HG03139 (cell line): ENCODE measurements around the gene TBL1XR1.
"Not testable (repeated sequence)": the region's sequence is repeated elsewhere in the genome, so short reads cannot be mapped to it uniquely, and the experiment has no call there.

Source experiments
- ATAC-seq: cut with Tn5 transposase; IDR thresholded peaks from one replicate; pipeline ENCODE4 v1.9.1; 2021; ENCODE audit not compliant: unreplicated experiment

TBL1XR1 gene

GRCh38 chr3:177035676-177036075 lies 161.6 kb downstream of the TBL1XR1 start:
- no peak for ATAC-seq

- ATAC-seq: no peak
Measured at GRCh38 chr3:177034832-177035475, 162.3 kb downstream of the TBL1XR1 start.

GRCh38 chr3:177026505-177027277 lies 170.6 kb downstream of the TBL1XR1 start:
- ATAC-seq: no peak

GRCh38 chr3:177015881-177016280 lies 181.4 kb downstream of the TBL1XR1 start:
- no peak for ATAC-seq

DNA sequence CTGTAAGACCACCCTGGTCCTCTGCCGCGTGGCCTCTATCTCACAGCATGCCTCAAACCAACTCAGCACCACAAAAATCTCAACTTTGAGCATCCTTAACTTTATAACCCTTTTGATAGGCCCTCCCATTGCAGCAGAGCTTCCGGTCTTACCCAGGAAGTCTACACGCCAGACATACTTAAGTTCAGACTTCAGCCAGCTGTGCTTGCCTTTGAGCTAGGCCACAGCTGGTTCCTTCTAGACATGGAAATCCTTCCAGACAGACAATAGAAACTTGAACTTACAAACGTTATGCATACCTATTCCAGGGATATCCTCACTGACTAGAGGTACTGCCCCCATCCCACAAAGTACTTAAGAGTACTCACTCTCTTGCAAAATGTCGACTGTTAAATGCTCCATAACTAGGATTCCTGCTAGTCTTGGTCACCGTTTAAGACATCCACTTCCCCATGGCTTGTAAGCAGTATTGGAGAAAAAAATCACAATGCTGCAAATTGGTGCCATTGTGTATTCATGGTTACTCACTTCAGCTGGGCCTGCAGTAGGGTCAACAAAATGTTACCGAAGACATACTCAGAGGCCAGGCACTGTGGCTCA lies 183.5 kb downstream of the TBL1XR1 start:
- no peak for ATAC-seq

GRCh38 chr3:177005718-177006405 lies 191.4 kb downstream of the TBL1XR1 start:
- no peak for ATAC-seq

DNA sequence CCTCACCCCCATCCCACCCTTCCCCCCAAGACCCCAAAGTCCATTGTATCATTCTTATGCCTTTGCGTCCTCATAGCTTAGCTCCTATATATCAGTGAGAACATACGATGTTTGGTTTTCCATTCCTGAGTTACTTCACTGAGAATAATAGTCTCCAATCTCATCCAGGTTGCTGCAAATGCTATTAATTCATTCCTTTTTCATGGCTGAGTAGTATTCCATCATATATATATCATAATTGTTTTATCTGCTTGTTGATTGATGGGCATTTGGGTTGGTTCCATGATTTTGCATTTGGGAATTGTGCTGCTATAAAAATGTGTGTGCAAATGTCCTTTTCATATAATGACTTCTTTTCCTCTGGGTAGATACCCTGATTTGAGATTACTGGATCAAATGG lies 197.1 kb downstream of the TBL1XR1 start:
- not testable (repeated sequence) for ATAC-seq

DNA sequence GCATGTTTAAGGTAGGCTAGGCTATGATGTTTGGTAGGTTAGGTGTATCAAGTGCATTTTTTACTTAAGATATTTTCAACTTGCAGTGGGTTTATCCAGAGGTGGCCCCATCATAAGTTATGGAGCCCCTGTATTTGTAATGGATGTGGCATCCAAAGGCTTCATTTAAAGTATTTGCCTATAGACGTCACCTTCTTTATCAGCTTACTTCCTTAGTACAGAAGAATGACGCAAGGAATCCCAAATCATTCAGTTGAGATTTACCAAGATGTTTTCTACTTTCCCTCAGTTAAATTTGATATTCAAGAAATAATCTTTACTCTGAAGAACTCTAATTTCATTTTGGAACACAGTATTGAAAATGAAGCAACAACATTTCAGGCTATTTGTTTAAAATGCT lies 201.3 kb downstream of the TBL1XR1 start:
- no peak for ATAC-seq

DNA sequence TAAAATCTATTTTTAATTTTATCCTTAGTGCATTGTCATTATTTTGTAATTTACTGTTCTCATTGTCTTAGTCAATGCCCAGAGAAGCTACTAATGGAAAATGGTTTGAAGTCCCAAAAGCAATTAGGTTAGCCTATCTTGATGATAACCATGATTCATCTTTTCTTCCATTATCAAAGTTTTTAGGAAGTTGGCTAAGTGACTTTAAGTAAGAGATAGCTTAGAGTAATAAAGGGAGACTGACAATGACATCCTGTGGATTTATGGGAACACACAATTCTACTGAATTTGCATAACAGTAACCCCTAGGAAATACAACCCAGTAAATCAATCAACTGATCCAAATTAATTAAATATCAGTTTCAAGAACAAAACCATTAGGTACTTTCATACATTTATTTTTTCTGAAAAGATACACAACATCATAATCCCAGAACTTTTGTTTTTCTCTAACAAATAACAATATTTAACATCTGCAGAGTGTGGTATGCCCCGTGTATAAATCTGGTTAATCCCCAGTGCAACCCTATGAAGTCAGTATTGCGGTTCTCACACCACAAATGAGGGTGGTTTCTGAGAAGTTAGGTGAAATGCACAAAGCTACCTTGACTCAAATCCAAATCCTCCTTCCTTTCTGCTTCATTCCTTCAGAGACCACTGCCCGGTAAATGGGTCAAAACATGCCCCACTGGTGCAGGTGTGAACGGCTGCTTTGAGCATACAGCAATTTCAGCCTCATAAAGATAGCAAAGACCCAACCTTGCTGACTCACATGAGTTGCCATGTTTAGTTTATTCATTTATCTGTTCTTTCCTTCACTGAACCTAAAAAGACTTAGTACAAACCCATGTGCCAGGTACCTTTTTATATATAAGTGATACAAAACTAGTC lies 202.1 kb downstream of the TBL1XR1 start:
- ATAC-seq: no peak

GRCh38 chr3:176994393-176994792 lies 202.9 kb downstream of the TBL1XR1 start:
- no peak for ATAC-seq

DNA sequence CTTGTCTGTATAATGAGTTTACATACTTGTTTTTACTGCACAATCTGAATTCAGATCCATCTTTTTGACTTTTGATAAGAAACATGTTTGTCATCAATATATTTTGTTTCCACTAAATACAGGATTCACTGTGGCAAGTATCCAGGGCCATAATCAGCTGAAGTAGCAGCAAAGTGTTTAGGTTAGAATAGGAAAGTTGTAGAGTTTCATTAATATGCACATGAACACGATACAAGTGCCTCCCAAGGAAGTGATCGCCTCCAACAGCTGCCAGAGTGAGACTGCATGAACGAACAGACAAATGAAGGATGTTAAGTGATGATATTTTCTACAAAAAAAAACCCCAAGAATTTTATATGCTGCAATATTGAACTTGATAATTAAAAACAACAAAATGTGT lies 204.3 kb downstream of the TBL1XR1 start:
- ATAC-seq: no peak

DNA sequence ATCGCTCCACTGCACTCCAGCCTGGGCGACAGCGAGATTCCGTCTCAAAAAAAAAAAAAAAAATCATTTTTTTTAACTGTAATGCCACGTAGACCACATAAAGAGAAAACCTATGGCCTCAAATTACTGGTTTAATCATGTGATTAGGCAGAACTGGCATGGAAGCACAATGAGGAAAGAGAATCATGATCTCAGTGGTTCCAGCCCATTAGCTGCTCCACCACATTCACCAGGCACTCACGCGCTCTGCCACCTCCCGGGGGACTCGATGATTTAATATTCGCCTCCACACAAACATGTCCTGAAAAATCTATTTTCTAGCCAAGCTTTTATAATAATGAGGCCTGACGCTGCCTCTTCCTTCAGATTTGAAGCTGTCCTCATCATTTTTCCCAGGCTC lies 204.7 kb downstream of the TBL1XR1 start:
- no peak for ATAC-seq

DNA sequence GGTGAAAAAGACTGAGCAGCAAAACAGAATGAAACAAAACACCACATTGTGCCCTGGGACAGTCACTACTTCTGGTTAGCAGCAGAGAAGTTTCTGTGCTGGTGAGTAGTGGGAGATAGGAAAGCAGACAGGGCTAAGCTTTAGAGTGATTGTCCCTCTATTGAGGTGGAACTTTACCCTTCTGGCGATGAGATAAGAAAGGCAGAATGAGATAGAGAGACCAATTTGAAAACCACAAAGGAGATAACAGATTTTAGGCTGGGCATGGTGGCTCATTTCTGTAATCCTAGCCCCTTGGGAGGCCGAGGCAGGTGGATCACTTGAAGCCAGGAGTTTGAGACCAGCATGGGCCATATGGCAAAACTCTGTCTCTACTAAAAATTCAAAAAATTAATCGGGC lies 208.5 kb downstream of the TBL1XR1 start:
- ATAC-seq: no peak

DNA sequence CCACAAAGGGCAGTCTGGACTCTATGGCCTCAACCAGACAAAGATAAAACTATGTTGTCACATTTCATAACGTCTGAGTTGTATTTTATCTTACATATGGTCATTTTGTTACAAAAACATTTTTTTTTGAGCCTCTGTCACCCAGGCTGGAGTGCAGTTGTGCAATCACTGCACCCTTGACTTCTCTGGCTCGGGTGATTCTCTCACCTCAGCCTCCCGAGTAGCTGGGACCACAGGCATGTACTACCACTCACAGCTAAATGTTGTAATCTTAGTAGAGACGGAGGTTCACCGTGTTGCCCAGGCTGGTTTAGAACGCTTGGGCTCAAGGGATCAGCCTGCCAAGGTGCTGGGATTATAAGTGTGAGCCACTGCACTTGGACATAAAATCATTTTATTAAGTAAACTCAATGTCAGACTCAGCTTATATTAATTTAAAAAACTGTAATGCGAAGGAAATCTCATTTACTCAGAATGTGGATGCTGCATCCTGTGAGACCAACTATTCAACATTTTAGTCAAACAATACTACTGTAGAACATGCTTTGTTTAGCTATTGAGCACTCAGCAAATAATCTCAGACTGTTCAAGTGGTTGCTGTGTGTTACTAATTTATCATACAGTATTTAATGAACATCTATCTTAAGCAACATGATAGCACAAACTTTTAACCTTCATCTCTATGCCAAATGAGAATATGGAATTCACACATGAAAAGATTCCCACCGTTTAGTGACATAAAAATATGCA lies 209.2 kb downstream of the TBL1XR1 start:
- ATAC-seq: no peak

DNA sequence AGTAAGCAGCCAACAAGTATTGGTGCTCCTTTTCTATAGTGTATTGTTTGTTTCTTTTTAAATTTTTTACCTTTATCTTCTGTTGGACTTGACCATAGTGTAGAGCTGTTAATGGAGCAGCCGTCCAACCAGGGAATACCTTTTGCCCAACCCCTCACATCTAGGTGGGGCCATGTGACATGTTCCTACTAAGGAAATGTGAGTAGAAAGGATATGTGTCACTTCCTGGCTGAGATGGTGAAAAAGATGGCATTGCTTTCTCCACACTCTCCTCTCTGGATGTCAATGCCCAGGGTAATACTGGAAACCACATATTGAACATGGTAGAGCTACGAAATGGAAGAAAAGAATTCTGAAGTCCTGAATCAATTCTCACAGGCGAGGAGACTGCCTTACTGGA lies 218.8 kb downstream of the TBL1XR1 start:
- no peak for ATAC-seq

- no peak for ATAC-seq
Measured at GRCh38 chr3:176977331-176977730, 220.0 kb downstream of the TBL1XR1 start.

GRCh38 chr3:176976586-176976985 lies 220.7 kb downstream of the TBL1XR1 start:
- no peak for ATAC-seq

DNA sequence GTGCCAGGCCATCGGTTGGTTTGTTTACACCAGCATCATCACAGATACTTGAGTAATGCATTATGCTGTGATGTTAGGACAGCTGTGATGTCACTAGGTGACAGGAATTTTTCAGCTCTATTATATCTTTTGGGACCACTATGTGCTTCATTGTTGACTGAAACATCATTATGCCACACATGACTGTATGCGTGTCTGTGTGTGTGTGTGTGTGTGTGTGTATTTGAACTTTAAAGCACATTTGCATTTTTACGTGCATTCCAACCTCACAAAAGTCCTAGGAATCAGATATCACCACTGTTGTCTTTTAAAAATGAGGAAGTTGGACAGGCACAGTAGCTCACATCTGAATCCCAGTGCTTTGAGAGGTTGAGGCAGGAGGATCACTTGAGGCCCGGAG lies 223.0 kb downstream of the TBL1XR1 start:
- ATAC-seq: no peak

DNA sequence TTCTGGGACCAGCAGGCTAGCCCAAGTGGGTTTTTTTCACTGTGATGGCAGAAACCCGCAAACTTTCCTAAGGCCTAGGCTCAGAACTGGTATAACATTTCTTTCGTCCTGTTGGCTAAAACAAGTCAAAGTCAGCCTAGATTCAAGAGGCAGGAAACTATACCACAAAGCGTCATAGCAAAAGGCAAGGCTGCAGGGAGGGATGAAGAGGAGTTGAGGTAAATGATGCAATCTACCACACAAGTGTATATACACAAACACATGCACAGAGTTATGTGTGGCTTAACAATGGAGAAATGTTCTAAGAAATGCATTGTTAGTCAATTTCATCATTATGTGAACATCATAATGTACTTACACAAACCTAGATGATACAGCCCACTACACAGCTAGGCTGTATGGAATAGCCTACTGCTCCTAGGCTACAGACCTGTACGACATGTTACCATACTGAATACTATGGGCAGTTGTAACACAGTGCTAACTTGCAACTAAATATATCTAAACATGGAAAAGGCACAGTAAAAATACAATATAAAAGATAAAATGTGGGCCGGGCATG lies 225.6 kb downstream of the TBL1XR1 start:
- no peak for ATAC-seq

GRCh38 chr3:176970770-176971169 lies 226.5 kb downstream of the TBL1XR1 start:
- ATAC-seq: no peak
